WTC11 (cell line): ENCODE results near the gene DENND5A. TPM values are rescaled to one million over a fixed set of nuclear protein-coding genes. Genes with fewer than 3 reads are reported as not detected.
A peak's percentile ranks its signal among the peaks of the same experiment; 100 is the strongest.

Source experiments
- ATAC-seq: fragments of 200-7000 bp; cut with Tn5 transposase; 2 replicates; pipeline ENCODE4 v1.10.0; 2021; ENCODE audit warnings: mild to moderate bottlenecking, moderate library complexity
- CTCF ChIA-PET: fragments of 300-600 bp; sonication (Branson Sonifier 250); formaldehyde crosslinking; loops from one replicate; lab custom pipeline; 2021; ENCODE audit warnings: antibody characterized with exemption; lab: Charles Lee
- POLR2A ChIA-PET: fragments of 350-600 bp; sonication (Branson Sonifier 250); formaldehyde crosslinking; loops from one replicate; lab custom pipeline; 2021; ENCODE audit warnings: antibody characterized with exemption; lab: Charles Lee
- DNase-seq: peaks from one replicate; pipeline ENCODE4 v3.0.0; 2021; ENCODE audit warnings: low spot score
- H3K27ac Mint-ChIP-seq: 2 replicates; pipeline ENCODE4 v1.8.0; 2021; ENCODE audit warnings: mixed read lengths
- H3K27me3 Mint-ChIP-seq: 2 replicates; pipeline ENCODE4 v1.8.0; 2021; ENCODE audit warnings: low read depth, mild to moderate bottlenecking, moderate library complexity, mixed read lengths
- H3K36me3 Mint-ChIP-seq: 2 replicates; pipeline ENCODE4 v1.8.0; 2021; ENCODE audit warnings: mixed read lengths
- H3K4me1 Mint-ChIP-seq: 2 replicates; pipeline ENCODE4 v1.8.0; 2022; ENCODE audit warnings: mixed read lengths
- H3K4me3 Mint-ChIP-seq: 2 replicates; pipeline ENCODE4 v1.8.0; 2021; ENCODE audit warnings: mild to moderate bottlenecking, moderate library complexity, mixed read lengths
- H3K9me3 Mint-ChIP-seq: 2 replicates; pipeline ENCODE4 v1.8.0; 2021; ENCODE audit warnings: mixed read lengths
- E2F1 ChIP-seq: sonication (generic); formaldehyde crosslinking; IDR thresholded peaks from 2 replicates; pipeline ENCODE4 v1.8.0; 2022; ENCODE audit warnings: mild to moderate bottlenecking, missing genetic modification reagents
- E2F4 ChIP-seq: sonication (generic); formaldehyde crosslinking; IDR thresholded peaks from 2 replicates; pipeline ENCODE4 v1.8.1; 2022; ENCODE audit warnings: low read depth, mild to moderate bottlenecking, moderate library complexity, missing genetic modification reagents, borderline replicate concordance
- HMGA2 ChIP-seq: fragments of 250-450 bp; sonication (Bioruptor Pico); IDR thresholded peaks from 2 replicates; pipeline ENCODE4 v1.4.0; 2021; ENCODE audit warnings: mild to moderate bottlenecking, moderate library complexity
- HMGXB4 ChIP-seq: sonication (generic); formaldehyde crosslinking; IDR thresholded peaks from 2 replicates; pipeline ENCODE4 v1.8.1; 2023; ENCODE audit warnings: mild to moderate bottlenecking, moderate library complexity, missing genetic modification reagents
- JAZF1 ChIP-seq: fragments of 250-450 bp; sonication (Bioruptor Pico); IDR thresholded peaks from 2 replicates; pipeline ENCODE4 v1.9.0; 2021; ENCODE audit warnings: moderate library complexity, mild to moderate bottlenecking, inconsistent platforms
- MXD4 ChIP-seq: fragments of 250-450 bp; sonication (Bioruptor Pico); IDR thresholded peaks from 2 replicates; pipeline ENCODE4 v1.8.0; 2021; ENCODE audit warnings: mild to moderate bottlenecking, moderate library complexity, borderline replicate concordance
- PRDM15 ChIP-seq: sonication (generic); formaldehyde crosslinking; IDR thresholded peaks from 2 replicates; pipeline ENCODE4 v1.8.0; 2022; ENCODE audit warnings: missing genetic modification reagents
- total RNA-seq: library from RNA; stranded (reverse); gene quantifications from 3 replicates; pipeline ENCODE4 v1.2.3, GENCODE V29; 2021
- TF ChIP-seq, protein P1 (sequence below): fragments of 200-600 bp; IDR thresholded peaks from 2 replicates; pipeline ENCODE4 v1.8.0; 2022; ENCODE audit warnings: antibody characterized with exemption
- TF ChIP-seq, protein P2 (sequence below): sonication (generic); formaldehyde crosslinking; conservative IDR thresholded peaks from 2 replicates; pipeline ENCODE4 v1.8.1; 2023; ENCODE audit warnings: mild to moderate bottlenecking, low read depth, missing genetic modification reagents, moderate library complexity

The DENND5A gene
- total RNA-seq, 1 experiment from 2014 or later: 69.3 TPM

GRCh38 chr11:9304178-9304577, 39.0 kb upstream of the DENND5A start (continued):
- TF ChIP-seq MXD4 (CRISPR knock-in tag) (no peak), JAZF1 (CRISPR knock-in tag) (no peak)
- TF ChIP-seq, all 79 proteins: peak for 0

DNA sequence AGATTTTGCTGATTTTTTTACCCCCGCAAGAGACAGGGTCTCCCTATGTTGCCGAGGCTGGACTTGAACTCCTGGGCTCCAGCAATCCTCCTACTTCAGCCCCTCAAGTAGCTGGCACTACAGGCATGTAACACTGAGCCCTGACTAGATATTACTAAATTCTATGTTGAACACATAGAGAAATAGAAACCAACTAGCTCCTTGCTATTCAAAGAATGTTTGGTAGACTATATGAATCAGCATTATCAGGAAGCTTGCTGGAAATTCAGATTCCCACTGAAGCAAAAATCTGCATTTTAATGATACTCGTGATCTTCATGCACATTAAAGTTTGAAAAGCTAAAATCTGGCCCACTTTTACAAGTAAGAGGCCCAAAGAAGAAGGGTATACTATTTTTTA, 37.3 kb upstream of the DENND5A start:
- Mint-ChIP-seq H3K27ac (peak overlapping the region; percentile 63; the same call in 1 of the 2 replicates), H3K4me3 (no peak overlapping the region), H3K4me1 (peaks cover 4% of the 10 kb centered on the region), H3K27me3 (no peaks in the 10 kb centered on the region), H3K36me3 (peaks cover 5% of the 10 kb centered on the region; the same call in 1 of the 2 replicates), H3K9me3 (no peaks in the 10 kb centered on the region)
- TF ChIP-seq HMGA2 (CRISPR knock-in tag) (no peak), E2F1 (CRISPR knock-in tag) (no peak), E2F4 (CRISPR knock-in tag) (no peak)
- ATAC-seq (no peak), DNase-seq (no peak)
- CTCF ChIA-PET: no interaction called here
- POLR2A ChIA-PET: interaction anchor here (0.9 kb wide), 1 partner anchor 42 kb away, joined by 3 read pairs; no protein-coding TSS in a partner anchor

DNA sequence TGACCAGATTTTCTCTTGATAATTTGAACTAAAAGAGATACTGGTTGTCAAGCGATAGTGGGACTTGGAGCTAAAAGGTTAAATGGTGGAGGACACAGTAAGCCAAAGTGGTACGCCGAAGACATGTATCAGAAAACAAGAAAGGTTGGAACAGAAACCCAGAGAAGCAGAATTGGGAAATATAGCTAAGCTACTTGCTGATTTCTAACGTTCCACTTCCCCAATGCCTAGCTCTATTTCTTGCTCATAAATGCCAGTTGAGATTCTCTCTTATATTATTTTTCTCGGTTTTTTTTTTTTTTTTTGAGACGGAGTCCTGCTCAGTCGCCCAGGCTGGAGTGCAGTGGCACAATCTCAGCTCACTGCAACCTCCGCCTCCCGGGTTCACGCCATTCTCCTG, 36.6 kb upstream of the DENND5A start:
- peaks cover under 1% of the 10 kb centered on the region for H3K4me1 Mint-ChIP-seq
- ATAC-seq (no peak), DNase-seq (no peak)
- CTCF ChIA-PET: interaction anchor here (0.6 kb wide), 1 partner anchor 536 kb away, joined by 3 read pairs; no protein-coding TSS in a partner anchor
- peaks cover 5% of the 10 kb centered on the region; the same call in 1 of the 2 replicates for H3K36me3 Mint-ChIP-seq
- POLR2A ChIA-PET: interaction anchor here (0.6 to 0.9 kb wide), 2 partner anchors 9 to 41 kb away, joined by 3 to 5 read pairs; no protein-coding TSS in a partner anchor
- H3K9me3 Mint-ChIP-seq: no peaks in the 10 kb centered on the region
- TF ChIP-seq HMGXB4 (CRISPR knock-in tag): no peak
- no peak for TF ChIP-seq PRDM15 (CRISPR knock-in tag)
- TF ChIP-seq, protein P1, sequence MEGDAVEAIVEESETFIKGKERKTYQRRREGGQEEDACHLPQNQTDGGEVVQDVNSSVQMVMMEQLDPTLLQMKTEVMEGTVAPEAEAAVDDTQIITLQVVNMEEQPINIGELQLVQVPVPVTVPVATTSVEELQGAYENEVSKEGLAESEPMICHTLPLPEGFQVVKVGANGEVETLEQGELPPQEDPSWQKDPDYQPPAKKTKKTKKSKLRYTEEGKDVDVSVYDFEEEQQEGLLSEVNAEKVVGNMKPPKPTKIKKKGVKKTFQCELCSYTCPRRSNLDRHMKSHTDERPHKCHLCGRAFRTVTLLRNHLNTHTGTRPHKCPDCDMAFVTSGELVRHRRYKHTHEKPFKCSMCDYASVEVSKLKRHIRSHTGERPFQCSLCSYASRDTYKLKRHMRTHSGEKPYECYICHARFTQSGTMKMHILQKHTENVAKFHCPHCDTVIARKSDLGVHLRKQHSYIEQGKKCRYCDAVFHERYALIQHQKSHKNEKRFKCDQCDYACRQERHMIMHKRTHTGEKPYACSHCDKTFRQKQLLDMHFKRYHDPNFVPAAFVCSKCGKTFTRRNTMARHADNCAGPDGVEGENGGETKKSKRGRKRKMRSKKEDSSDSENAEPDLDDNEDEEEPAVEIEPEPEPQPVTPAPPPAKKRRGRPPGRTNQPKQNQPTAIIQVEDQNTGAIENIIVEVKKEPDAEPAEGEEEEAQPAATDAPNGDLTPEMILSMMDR: no peak
- TF ChIP-seq, protein P2, sequence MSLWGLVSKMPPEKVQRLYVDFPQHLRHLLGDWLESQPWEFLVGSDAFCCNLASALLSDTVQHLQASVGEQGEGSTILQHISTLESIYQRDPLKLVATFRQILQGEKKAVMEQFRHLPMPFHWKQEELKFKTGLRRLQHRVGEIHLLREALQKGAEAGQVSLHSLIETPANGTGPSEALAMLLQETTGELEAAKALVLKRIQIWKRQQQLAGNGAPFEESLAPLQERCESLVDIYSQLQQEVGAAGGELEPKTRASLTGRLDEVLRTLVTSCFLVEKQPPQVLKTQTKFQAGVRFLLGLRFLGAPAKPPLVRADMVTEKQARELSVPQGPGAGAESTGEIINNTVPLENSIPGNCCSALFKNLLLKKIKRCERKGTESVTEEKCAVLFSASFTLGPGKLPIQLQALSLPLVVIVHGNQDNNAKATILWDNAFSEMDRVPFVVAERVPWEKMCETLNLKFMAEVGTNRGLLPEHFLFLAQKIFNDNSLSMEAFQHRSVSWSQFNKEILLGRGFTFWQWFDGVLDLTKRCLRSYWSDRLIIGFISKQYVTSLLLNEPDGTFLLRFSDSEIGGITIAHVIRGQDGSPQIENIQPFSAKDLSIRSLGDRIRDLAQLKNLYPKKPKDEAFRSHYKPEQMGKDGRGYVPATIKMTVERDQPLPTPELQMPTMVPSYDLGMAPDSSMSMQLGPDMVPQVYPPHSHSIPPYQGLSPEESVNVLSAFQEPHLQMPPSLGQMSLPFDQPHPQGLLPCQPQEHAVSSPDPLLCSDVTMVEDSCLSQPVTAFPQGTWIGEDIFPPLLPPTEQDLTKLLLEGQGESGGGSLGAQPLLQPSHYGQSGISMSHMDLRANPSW (CRISPR knock-in tag): no peak
- no peak overlapping the region for H3K4me3 Mint-ChIP-seq
- H3K27ac Mint-ChIP-seq: no peak overlapping the region
- no peaks in the 10 kb centered on the region for H3K27me3 Mint-ChIP-seq
